Measurements from ENCODE around the gene ESR2. TPM values are rescaled to one million over a fixed set of nuclear protein-coding genes. Genes with fewer than 3 reads are reported as not detected.

ESR2 gene
- total and polyA plus RNA-seq, 12 donors, result 0.12 to 1.6 (median 0.73) TPM

DNA sequence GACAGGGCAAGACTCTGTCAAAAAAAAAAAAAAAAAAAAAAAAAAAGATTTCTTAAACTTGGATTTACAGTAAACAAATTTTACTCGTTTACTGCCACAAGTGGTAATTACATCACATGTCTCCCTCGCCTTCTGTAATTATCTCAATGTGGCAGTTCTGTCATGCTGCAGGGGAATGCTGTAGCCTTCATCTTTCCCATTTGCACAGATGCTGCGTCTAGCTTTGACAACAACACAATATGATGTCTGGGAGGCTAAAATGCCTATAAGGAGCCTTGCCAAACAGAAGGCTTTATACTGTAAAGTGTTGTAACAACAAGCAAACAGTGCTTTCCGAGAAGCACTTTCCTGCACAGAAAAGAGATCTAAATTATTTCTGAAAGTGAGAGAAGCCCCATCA is 48.7 kb downstream of the ESR2 start:
- no peaks in the 10 kb centered on the region for H3K36me3 ChIP-seq
- H3K27ac ChIP-seq, result no peak overlapping the region
- H3K9me3 ChIP-seq, result no peaks in the 10 kb centered on the region
- intact Hi-C loops (cut with DNase I), result no loop called here
- no peaks in the 10 kb centered on the region for H3K27me3 ChIP-seq
- no peak overlapping the region for H3K4me3 ChIP-seq
- WGBS, 2 donors, result 93 to 94% methylated on average over 4 of the region's 4 CpGs
- DNase-seq, result no peak
- no peak for ATAC-seq
- TF ChIP-seq CTCF (IDR thresholded peaks at IDR 0.05), result no peak
- H3K4me1 ChIP-seq, result peaks cover 0 to 12% (median 0%) of the 10 kb centered on the region in 9 donors

DNA sequence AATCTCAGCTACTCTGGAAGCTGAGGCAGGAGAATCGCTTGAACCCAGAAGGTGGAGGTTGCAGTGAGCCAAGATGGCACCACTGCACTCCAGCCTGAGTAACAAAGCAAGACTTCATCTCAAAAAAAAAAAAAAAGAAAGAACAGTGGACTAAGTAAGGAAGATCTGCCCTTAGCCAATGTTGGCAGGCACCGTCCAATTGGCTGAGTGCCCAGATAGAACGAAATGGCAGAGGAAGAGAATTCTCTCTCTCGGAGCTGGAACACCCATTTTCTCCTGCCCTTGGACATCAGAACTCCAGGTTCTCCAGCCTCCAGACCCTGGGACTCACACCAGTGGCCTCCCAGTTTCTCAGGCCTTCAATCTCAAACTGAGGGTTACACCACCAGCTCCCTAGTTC is 49.9 kb downstream of the ESR2 start:
- DNase-seq, result peak; percentile 34 to 44
- TF ChIP-seq CTCF (IDR thresholded peaks at IDR 0.05), result no peak
- 31 to 36% methylated on average over 4 of the region's 4 CpGs for WGBS, 2 donors
- Histone ChIP-seq H3K27me3 (no peaks in the 10 kb centered on the region), H3K4me3 (no peak overlapping the region), H3K9me3 (no peaks in the 10 kb centered on the region), H3K4me1 (peaks cover 0 to 12% (median 0%) of the 10 kb centered on the region in 9 donors), H3K36me3 (no peaks in the 10 kb centered on the region), H3K27ac (no peak overlapping the region)
- intact Hi-C loops (cut with DNase I), result no loop called here
- peak in 5 of 8 donors; percentile 37 to 69 (median 51) for ATAC-seq

- Histone ChIP-seq H3K36me3 (no peaks in the 10 kb centered on the region), H3K9me3 (no peaks in the 10 kb centered on the region), H3K4me1 (no peaks in the 10 kb centered on the region), H3K27me3 (no peaks in the 10 kb centered on the region), H3K27ac (no peak overlapping the region), H3K4me3 (no peak overlapping the region)
- intact Hi-C loops (cut with DNase I), result no loop called here
- 50 to 63% methylated on average over 2 of the region's 2 CpGs for whole genome bisulfite sequencing, 2 donors
- ATAC-seq (no peak), DNase-seq (no peak)
- no peak for TF ChIP-seq CTCF (IDR thresholded peaks at IDR 0.05)
Observed at GRCh38 chr14:64238631-64239030, 55.5 kb downstream of the ESR2 start.

DNA sequence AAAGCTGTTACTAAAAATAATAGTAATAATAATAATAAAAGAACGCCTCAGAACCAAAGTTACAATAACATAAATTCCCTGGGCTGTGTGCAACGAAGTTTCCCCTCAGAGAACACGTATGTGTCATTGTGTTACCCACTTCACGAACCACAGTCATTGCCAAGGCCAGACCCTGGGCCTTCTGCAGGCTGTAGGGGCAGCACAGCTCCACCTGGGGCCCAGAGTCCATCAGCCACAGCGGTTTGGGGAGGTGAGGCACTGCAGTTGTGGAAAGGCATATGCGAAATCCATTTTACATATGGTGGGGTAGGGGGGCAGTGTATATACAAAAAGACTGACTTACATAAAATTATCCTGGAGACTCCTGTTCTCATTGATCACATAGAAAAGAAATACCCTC is 56.1 kb downstream of the ESR2 start:
- intact Hi-C loops (cut with DNase I), result no loop called here
- no peak for TF ChIP-seq CTCF (IDR thresholded peaks at IDR 0.05)
- ATAC-seq (no peak), DNase-seq (no peak)
- Histone ChIP-seq H3K9me3 (no peaks in the 10 kb centered on the region), H3K27me3 (no peaks in the 10 kb centered on the region), H3K4me1 (peaks cover 0 to 1% (median 0%) of the 10 kb centered on the region in 9 donors), H3K4me3 (no peak overlapping the region), H3K27ac (no peak overlapping the region), H3K36me3 (peaks cover 0 to 2% (median 0%) of the 10 kb centered on the region in 9 donors)
- 84 to 85% methylated on average over 6 of the region's 6 CpGs for WGBS, 2 donors
